NCI-H1436 treated with DMSO at 0.1 percent for 48 hours (cell line): ENCODE results near the gene DNM2.
A peak's percentile ranks its signal among the peaks of the same experiment; 100 is the strongest.
"Not testable (repeated sequence)": the region's sequence is repeated elsewhere in the genome, so short reads cannot be mapped to it uniquely, and the experiment has no call there.

Experiments
- DNase-seq: peaks from one replicate; lab custom pipeline; 2025; lab: John Stamatoyannopoulos, UW

Gene DNM2

DNA sequence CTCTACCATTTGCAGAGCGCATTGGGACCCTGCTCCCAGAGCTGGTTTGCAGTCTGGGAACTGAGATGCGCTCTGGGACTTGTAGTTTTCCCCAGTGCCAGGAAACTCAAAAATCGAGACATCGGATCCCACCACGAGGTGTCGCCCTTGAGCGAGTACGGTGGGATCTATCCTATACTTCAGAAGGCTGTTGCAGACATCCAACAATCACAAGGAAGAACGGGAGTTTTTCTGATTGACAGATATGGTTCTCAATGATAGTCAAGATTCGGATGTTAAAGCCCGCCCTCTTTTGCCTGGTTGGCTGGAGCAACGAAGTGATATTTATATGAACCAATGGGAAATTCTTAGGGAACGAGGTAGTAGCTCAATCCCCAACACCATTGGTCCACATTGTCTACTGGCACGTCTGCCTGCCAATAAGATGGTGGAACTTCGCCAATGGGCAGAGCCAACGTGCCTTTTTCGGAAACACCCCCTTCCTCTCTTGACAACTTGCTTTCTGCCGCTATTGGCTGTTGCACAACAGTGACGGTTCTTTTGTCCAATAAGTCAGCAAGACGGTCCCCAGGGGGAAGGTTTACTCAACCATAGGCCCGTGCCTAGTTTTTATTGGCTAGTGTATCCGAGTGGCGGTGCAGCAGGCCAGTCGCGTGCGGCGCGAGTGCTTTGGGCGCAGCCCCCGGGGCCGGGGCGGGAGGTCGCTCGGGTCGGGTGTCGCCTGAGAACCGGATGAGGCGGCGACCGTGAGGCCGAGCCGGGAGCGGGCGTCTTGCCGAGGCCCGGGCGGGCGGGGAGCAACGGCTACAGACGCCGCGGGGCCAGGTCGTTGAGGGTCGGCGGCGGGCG, at the start of gene DNM2:
TSS of gene DNM2 (plus strand) at position 724 of the 849 bp plus-strand sequence. CDS start 164 bp downstream, outside the sequence.
- peak; percentile 100 for DNase-seq

DNA sequence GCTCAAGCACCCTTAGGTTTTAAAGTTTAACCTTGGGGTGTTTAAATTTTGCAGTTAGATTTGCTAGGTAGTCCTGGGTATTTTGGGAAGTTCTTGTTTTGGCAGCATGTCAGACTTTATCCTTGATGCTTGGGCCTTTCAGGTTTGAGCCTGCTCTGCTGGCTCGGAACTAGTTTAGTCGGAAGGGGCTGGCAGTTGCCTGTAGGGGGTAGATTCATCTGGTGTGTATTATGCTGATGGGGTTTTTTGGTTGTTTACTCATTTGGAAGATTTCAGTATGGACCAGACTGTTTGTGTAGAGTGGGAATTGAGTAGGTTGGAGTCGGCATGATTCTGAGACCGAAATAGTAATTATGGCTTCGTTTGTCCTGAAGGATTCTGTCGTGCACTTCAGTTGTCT, 48.6 kb upstream of the DNM2 start:
- DNase-seq: no peak

DNA sequence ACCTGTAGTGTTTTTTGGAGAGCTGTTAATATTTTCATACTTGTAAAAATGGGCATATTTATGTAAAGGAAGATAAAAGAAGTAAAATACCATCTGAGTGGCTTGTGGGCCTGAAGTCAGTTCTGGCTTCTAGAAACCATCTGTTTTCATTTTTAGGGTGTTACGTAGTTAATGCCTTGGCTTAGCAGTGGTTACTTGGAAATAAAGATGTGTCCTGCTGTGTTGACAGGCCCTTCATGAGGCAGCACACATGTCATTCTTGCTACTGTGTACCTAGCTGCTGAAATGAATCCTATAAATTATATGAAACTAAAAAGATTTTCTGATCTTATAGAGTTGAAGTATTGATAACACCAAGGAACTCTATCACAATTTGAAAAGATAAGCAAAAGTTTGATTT, 47.7 kb upstream of the DNM2 start:
- no peak for DNase-seq

DNA sequence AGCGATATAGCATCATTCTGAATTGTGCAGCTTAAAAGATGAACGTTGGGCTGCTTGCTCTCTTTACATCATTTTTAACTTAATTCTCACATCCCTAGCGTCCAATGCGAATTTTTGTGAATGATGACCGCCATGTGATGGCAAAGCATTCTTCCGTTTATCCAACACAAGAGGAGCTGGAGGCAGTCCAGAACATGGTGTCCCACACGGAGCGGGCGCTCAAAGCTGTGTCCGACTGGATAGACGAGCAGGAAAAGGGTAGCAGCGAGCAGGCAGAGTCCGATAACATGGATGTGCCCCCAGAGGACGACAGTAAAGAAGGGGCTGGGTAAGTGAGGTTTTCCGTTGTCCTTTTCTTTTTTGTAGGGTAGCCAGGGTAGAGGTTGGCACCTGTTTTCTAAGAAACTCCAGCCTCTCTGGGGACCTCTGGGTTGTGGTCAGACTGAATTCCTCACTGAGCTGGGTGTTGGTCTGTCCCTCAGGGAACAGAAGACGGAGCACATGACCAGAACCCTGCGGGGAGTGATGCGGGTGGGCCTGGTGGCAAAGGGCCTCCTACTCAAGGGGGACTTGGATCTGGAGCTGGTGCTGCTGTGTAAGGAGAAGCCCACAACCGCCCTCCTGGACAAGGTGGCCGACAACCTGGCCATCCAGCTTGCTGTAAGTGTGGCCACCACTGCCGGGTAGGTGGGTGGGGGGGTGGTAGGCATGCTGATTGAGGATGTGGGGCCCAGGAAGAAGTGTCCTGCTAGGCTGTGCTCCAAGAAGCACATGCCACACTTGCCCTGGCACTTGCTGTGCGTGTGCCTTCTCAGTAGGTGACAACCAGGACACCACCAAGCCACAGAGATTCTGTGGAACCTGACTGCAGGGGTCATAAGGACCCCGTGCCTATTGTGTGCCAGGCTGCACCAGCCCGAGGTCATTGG, 46.7 kb upstream of the DNM2 start:
- no peak for DNase-seq

DNA sequence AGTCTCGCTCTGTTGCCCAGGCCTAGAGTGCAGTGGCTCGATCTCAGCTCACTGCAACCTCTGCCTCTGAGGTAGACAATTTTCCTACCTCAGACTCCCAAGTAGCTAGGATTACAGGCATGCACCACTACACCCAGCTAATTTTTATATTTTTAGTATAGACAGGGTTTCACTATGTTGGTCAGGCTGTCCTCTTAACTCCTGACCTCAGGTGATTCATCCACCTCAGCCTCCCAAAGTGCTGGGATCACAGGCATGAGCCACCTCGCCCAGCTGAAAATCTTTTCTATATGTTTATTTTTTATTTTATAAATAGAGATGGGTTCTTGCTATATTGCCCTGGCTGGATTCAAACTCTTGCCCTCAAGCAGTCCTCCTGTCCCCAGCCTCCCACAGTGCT, 46.0 kb upstream of the DNM2 start:
- not testable (repeated sequence) for DNase-seq

DNA sequence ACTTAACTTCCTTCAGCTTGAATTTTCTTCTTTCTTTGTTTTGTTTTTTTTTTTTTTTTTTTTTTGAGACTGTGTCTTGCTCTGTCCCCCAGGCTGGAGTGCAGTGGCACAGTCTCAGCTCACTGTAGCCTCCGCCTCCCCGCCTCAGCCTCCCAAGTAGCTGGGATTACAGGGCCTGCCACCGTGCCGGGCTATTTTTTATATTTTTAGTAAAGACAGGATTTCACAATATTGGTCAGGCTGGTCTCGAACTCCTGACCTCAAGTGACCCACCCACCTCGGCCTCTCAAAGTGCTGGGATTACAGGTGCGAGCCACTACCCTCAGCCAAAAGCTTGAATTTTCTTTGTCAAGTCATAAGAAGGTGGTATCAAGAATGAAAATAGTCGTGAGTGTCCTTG, 42.7 kb upstream of the DNM2 start:
- not testable (repeated sequence) for DNase-seq

DNA sequence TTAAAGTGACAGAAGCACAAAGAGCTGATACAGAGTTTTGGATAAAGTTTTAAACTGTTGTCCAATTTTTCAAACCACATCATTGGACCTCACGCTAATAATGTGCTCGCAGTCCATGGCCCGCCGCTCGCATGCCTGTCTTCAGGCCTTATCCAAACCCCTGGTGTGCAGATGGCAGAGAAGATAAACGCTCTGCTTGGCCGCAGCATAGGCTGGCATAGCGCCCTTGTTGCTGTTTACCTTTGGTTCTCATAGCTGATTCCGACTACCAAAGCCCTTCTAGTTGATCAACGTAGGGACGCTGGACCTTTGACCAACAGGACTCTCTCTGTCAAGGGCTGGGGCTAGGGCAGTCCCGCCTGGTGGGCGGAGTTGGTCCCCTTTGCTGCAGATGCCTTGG, 40.1 kb upstream of the DNM2 start:
- no peak for DNase-seq

DNA sequence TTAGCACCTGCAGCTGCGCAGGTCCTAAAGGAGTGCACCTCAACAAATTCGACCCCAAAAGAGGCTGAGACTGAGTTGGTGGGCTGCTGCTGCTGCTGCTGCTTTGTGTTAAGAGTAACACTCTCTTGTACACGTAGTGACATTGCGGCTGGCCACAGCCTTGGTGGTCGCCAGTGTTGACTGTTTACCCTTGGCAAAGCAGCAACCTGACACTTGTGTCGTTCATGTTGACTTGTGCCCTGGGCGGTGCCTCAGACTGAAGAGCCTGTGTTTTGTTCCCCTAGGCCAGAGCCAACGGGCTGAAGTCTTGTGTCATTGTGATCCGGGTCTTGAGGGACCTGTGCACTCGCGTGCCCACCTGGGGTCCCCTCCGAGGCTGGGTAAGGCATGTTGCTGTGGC, 39.1 kb upstream of the DNM2 start:
- no peak for DNase-seq

DNA sequence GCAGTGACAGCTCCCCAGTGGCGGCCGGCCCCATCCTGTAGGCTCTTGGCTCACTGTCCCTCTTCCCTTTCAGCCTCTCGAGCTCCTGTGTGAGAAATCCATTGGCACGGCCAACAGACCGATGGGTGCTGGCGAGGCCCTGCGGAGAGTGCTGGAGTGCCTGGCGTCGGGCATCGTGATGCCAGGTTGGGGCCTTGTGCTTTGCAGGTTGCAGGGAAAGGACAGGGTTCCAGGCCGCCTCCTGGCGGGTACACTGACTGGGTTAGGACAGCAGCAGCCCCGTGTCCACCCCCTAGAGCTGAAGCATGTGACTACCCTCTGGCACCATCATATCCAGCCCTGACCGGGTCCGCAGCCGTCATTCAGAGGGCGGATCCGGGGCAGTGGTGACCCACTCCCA, 38.1 kb upstream of the DNM2 start:
- DNase-seq: no peak

DNA sequence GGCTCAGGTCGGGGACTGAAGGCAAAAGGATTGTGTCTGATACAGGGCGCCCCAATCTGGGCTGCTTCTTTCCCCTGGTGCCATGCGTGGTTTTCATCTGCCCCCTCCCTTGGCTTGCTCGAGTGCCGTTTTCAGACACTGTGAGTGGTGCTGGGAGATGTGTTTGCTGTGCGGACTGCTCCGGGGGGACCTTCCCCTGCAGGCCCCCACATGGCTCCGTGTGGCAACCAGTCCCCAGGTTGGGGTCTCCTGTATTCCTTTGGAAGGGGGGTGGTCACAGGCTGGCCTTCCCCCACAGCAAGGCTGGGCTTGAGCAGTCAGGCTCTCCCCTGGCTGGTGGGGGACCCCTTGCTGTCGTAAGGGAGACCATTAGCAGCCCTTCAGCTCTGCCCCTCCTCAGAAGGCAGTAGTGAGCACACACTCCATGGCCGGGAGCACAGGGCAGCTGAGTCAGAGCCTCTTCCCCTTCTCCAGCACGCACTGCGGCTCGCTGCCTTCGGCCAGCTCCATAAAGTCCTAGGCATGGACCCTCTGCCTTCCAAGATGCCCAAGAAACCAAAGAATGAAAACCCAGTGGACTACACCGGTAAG, 37.2 kb upstream of the DNM2 start:
- DNase-seq: no peak

DNA sequence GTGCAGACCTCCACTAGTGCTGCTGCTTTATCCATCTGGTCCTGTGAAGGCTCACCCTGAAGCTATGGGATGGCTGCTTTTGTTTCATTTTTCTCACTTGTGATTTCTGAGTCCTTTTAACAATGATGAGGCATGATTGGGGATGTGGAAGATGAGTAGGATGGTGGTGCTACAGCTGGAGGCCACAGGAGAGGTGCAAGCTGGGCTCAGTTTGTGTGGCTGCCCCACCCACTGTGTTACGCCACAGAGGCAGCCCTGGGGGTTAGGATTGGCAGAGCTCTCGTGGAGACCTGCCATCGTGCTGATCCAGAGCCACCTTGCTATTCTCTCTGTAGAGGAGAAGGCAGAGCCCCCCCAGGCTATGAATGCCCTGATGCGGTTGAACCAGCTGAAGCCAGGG, 36.2 kb upstream of the DNM2 start:
- no peak for DNase-seq

DNA sequence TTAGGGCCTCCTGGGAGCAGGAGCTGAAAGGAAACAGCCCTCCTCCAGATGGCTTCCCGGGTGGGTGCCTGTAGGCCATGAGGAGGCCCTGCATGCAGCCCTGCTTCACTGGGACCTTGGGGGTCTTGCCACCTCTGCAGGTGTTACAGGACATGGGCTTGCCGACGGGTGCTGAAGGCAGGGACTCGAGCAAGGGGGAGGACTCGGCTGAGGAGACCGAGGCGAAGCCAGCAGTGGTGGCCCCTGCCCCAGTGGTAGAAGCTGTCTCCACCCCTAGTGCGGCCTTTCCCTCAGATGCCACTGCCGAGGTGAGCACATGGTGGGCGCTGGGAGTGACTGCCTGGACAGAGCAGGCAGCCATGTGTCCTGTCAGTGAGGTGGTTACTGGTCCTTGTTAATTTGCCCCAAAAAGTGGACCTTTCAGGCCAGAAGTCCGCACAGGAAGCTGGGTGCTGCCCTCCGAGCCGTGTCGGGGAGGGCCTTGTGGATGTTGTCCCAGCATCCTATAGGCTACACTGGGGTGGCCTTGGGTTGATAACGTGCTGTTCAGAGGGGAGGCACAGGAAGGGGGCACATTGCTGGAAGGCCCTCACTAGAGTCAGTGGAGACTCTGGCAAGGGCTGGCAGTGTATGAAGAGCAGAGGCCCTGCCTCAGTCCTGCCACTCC, 35.3 kb upstream of the DNM2 start:
- DNase-seq: no peak

DNA sequence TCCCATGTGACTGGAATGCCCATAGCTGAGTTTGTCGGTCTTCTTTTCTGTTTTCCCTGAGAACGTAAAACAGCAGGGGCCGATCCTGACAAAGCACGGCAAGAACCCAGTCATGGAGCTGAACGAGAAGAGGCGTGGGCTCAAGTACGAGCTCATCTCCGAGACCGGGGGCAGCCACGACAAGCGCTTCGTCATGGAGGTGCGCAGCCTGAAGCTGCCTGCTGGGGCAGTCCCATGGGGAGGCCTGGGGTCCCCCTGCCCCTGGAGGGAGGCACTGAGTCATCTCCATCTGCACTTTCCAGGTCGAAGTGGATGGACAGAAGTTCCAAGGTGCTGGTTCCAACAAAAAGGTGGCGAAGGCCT, 34.8 kb upstream of the DNM2 start:
- DNase-seq: no peak

DNA sequence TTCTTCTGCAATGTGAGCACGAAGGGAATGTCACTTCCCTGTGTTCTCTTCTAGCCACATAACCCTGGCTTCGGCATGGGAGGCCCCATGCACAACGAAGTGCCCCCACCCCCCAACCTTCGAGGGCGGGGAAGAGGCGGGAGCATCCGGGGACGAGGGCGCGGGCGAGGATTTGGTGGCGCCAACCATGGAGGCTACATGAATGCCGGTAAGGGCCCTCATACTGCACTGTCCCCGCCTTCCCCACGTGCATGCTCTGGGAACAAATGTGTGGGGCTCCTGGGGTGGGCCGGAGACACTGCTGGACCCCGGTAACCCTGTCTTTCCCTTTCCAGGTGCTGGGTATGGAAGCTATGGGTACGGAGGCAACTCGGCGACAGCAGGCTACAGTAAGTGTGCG, 34.3 kb upstream of the DNM2 start:
- no peak for DNase-seq

DNA sequence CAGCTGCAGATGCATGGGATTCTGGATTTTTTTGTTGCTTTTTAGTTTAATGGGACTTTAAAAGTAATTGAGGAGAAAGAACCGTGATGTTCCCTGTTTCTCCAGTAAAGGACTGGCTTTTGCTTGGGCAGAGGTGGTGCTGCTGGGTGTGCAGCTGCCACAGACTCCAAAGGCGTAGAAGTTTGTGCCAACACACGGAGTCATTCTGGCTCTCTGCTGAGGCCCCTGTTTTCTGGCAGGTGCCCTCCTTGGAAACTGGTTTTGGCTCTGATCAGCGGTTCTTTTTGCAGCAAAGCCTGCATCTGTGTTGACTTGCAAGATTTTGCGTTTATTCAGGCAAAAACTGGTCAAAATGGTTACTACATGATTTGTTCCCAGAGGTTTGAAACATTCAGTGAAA, 32.7 kb upstream of the DNM2 start:
- DNase-seq: no peak

DNA sequence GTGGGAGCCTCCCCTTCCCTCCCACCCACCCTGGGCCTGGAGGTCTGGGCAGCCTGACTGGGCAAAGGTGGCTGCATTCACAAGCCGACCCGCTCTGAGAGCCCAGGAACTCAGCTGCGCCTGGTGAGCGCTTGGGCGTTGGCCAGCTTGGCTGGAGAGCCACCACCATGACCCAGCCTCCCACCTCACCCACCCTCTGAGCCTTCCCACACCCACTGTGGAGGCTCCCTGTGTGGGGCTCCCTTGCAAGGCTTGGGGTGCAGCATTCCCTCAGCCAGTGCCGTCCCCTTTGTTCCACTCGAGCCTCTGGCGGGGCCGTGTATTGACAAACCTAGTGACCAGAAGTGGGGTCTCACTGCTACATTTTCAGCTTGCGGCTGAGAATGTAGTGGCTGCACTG, 31.7 kb upstream of the DNM2 start:
- DNase-seq: no peak

DNA sequence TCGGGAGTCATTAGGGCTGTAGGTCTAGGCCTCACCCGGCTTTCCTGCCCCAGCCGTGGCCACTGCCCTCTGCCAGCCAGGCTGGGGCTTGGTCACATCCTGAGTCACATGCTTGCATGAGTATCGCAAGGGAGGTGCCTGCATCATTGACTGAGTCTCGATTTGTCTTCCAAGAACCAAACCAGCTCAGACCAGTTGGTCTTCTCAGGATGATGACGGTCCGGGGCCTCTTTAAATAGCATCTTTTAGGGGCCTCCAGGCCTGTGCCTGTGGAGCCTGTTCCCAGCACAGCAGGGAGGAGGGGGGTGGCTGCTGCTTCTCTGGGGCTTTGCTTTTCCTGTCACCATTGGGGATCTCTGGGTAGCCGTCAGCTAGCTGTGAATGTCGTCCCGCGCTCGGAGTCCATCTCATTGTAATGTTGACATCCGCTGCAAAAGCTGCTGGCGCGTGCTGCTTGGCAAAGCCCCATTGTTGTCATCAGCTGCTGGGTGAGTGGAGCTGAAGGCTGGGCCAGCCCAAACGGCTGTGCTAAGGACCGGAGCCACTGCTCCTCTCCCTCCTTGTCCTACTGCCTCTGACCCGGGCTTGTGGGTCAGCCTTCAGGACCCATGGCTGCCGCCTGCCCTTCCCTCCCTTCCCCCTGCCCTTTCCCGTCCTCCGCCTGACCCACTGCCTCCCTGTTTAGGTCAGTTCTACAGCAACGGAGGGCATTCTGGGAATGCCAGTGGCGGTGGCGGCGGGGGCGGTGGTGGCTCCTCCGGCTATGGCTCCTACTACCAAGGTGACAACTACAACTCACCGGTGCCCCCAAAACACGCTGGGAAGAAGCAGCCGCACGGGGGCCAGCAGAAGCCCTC, 31.0 kb upstream of the DNM2 start:
- DNase-seq: no peak

DNA sequence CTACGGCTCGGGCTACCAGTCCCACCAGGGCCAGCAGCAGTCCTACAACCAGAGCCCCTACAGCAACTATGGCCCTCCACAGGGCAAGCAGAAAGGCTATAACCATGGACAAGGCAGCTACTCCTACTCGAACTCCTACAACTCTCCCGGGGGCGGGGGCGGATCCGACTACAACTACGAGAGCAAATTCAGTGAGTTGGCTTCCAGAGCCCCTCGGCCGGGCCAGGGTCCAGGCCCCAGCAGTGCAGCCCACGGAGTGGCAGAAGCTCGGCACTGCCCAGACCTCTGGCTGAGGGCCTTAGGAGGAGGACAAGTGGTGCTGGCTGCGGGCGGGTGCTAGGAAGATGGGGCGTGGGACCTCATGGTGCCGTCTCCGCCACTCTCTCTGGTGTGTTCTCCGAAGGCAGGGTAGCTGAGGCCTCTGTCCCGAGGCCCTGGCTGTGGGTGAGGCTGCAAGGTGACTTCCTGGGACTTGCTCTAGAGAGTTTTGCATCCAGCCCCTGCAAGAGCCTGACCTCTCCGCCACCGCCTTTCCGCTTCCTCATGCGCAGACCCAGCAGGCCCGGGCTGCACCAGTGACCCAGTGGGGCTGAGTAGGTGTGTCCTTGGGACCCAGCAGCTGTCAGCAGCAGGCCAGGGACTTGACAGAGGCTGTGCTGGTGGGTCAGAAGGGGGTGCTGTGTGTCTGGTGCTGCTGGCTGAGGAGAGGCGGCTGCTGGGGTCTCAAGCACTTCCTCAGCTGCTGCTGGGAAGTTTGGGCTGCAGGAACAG, 30.2 kb upstream of the DNM2 start:
- no peak for DNase-seq

DNA sequence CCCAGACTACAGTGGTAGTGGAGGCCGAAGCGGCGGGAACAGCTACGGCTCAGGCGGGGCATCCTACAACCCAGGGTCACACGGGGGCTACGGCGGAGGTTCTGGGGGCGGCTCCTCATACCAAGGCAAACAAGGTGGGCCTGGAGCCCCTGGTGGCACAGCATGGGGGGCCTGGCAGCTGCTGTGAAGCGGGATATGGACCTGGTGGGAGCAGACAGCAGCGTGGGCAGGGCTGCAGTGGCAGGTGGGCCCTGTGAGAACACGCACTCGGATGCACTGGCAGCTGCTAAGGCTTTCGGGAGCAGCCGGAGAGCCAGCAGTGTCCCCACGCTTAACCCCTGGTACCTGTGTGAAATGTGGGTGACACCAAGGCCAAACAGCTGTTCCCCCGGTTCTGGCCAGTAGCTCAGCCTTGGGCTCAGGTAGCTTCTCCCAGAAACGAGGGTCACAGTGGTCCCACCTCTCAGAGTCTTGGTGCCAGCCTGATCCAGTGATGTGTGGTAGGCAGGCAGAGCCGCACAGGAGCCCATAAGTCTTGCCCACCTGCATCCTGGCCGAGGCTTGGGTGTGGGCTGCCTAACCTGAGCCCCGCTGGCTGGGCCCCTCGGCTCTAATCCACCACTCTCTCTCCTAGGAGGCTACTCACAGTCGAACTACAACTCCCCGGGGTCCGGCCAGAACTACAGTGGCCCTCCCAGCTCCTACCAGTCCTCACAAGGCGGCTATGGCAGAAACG, 29.2 kb upstream of the DNM2 start:
- no peak for DNase-seq

DNA sequence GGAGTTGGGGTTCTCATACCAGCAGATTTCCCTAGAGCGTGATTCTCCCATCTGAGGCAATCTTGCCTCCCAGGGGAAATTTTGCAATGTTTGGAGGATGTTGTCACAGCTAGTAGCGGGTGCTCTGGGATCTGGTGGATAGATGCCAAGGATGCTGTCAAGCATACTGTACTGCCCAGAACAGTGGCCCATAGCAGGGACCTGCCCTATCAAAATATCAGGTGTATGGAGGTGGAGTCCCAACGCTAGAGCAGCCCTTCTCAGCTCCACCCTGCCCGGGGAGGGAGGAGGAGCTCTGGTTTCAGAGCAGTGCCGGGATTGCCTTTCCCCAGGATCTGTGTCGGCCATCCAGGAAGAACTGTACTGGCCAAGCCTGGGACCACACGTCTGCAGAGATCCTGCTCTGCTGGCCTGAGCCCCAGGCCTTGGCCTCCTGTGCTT, 27.5 kb upstream of the DNM2 start:
- DNase-seq: no peak
